HG03045 (cell line): ENCODE results near the gene HCFC1.

Experiments
- ATAC-seq: cut with Tn5 transposase; IDR thresholded peaks from one replicate; pipeline ENCODE4 v1.9.1; 2021; ENCODE audit warnings: mild to moderate bottlenecking, moderate library complexity; ENCODE audit not compliant: unreplicated experiment

Gene HCFC1

GRCh38 chrX:153906126-153906917 lies 65.3 kb downstream of the HCFC1 start:
- no peak for ATAC-seq

- no peak for ATAC-seq
Observed at GRCh38 chrX:153905481-153906095, 66.0 kb downstream of the HCFC1 start.

DNA sequence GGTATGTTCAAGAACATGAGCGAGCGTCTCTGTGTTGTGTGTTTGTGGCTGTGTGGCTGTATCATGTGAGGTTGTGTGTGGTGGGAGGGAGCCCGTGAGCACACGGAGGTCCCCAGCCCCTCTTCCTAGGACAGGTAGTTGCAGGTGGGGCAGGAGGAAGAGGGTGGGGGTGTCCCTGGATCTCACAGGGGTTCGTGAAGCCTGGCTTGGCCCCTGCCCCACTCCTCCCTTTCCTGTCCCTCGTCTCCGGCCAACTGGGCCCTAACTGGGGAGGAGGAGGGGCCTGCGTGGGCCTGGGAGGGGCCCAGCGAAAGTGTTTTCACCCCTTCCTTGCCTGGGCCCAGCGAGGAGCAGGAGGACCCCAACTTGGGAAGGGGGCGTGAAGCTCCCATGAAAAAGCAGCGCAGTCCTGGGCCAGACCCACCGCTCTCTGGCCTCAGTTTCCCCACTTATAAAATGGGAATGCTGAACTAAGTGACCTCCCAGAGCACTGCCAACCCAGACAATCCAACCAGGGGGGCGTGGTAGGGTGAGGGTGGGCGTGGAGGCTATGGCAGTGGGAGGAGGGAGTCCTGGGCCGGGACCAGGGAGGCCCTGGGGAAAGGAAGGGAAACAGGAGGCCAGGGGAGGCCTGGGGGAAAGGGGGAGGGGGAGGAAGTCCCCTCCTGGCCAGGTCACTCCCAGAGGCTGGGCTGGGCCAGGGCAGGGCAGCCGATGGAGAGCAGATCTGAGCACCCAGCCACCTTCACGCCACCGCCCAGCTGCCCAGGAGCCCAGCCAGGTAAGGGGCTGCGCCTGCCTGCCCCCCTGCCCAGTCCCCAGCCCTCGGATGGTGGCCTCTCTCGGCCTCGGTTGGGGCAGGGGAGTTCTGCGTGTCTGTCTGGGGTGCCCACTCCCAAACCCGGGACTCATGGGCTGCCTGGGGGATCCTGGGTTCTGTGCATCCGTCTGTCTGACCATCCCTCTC lies 67.3 kb downstream of the HCFC1 start, which contains the start of gene AVPR2:
Gene AVPR2 (plus strand): TSS at position 683 of the 967 bp plus-strand sequence. CDS start 473 bp downstream, outside the sequence.
- ATAC-seq, result no peak

- ATAC-seq, result no peak
Observed at GRCh38 chrX:153903238-153903980, 68.2 kb downstream of the HCFC1 start.

GRCh38 chrX:153902385-153902784 lies 69.2 kb downstream of the HCFC1 start:
- no peak for ATAC-seq

DNA sequence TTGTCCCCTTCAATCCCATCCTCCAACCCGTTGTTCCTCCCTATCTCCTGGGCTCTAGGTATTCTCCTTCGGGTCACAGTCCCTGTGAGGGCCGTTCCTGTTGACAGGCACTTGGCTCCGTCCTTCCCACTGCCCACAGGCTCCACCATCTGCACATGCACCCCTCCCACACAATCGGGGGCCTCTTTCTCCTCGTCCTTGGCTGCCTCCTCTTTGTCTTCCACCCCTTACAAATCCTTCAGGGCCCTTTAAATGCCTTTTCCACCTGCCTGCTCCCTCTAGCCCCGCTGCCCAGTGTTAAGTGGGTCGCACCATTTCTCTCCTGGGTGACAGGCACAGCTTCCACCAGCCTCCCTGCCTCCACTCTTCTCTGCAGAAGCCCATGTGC lies 69.9 kb downstream of the HCFC1 start:
- ATAC-seq, result no peak

GRCh38 chrX:153900831-153901752 lies 70.5 kb downstream of the HCFC1 start:
- ATAC-seq, result peak; percentile 88

GRCh38 chrX:153897899-153898298 lies 73.7 kb downstream of the HCFC1 start:
- no peak for ATAC-seq
